Left kidney (tissue), 2 donors: ENCODE results near the gene GMNN. TPM values are rescaled to one million over a fixed set of nuclear protein-coding genes. Genes with fewer than 3 reads are reported as not detected.
A peak's percentile ranks its signal among the peaks of the same experiment; 100 is the strongest.
"Not testable (repeated sequence)": the region's sequence is repeated elsewhere in the genome, so short reads cannot be mapped to it uniquely, and the experiment has no call there.

Experiments
- DNase-seq: peaks from one replicate; pipeline ENCODE4 v3.0.0-alpha.2; 2013
- polyA plus RNA-seq: library from polyadenylated mRNA; unstranded; fragments of 120-200 nt; gene quantifications from one replicate; pipeline ENCODE4 v1.2.1, GENCODE V29; 2013; ENCODE audit not compliant: insufficient read length

Gene GMNN
- polyA plus RNA-seq, 1 donor = 68.1 TPM

- no peak for DNase-seq
Measured at GRCh38 chr6:24760210-24760609, 14.5 kb upstream of the GMNN start.

DNA sequence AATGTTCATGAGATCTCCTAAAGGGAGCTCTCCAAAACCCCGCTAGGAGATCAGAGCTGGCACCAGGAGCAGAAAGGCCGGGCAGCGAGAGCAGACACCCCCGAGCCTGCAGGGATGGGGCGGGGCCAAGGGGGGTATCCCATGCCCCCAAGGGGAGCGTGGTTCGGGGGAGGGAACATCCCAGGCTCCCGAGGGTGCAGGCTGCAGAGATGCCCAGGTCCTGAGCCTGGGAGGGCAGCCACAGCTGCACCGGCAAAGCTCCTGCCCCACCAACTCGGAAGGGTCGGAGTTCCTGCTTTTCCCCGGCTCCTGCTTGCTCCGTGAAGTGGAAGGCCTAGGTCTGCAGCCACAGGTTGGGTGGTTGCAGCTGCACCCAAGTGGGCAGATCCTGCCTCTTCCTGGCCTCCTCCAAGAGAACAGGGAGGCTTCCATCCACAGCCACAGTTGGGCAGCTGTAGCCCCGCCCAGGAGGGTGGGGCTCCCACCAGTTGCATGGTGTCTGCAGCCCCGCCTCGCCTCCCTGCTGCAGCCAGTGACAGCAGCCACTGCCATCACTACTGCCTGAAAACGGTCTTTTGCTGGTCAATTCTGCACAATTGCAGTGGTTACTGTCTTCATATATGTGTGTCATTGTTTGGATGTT lies 13.4 kb upstream of the GMNN start:
- DNase-seq = no peak

GRCh38 chr6:24761851-24762250 lies 12.9 kb upstream of the GMNN start:
- DNase-seq = no peak

GRCh38 chr6:24763578-24763977 lies 11.2 kb upstream of the GMNN start:
- DNase-seq = no peak

DNA sequence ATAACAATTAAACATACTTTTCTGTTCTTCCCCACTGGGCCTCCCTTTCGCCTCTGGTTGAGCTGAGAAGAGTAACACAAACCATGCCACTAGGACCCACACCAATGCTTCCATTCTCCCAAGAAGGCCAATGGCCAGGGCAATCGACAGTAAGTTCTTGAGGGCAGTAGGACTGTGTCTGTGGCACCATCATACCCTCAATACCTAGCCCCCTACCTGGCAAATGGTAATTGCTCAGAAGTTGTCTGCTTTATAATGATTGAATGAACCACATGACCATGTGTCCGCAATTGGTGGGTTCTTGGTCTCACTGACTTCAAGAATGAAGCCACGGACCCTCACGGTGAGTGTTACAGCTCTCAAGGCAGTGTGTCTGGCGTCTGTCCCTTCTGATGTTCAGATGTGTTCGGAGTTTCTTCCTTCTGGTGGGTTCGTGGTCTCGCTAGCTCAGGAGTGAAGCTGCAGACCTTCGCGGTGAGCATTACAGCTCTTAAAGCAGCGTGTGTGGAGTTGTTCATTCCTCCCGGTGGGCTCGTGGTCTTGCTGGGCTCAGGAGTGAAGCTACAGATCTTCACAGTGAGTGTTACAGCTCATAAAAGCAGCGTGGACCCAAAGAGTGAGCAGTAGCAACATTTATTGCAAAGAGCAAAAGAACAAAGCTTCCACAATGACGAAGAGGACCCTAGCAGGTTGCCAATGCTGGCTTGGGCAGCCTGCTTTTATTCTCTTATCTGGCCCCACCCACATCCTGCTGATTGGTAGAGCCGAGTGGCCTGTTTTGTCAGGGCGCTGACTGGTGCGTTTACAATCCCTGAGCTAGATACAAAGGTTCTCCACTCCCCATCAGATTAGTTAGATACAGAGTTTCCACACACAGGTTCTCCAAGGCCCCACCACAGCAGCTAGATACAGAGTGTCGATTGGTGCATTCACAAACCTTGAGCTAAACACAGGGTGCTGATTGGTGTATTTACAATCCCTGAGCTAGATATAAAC lies 9.6 kb upstream of the GMNN start:
- DNase-seq = not testable (repeated sequence)

DNA sequence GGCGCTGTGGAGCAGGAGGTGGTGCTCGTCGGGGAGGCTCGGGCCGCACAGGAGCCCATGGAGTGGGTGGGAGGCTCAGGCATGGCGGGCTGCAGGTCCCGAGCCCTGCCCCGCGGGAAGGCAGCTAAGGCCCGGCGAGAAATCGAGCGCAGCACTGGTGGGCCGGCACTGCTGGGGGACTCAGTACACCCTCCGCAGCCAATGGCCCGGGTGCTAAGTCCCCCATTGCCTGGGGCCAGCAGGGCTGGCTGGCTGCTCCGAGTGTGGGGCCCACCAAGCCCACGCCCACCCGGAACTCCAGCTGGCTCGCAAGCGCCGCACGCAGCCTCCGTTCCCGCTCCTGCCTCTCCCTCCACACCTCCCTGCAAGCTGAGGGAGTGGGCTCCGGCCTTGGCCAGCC lies 8.8 kb upstream of the GMNN start:
- DNase-seq = not testable (repeated sequence)

- DNase-seq = no peak
Measured at GRCh38 chr6:24766680-24767462, 7.9 kb upstream of the GMNN start.

GRCh38 chr6:24768361-24768760 lies 6.4 kb upstream of the GMNN start:
- no peak for DNase-seq

GRCh38 chr6:24775520-24776058 lies 852 bp downstream of the GMNN start:
- DNase-seq = peak; percentile 27

DNA sequence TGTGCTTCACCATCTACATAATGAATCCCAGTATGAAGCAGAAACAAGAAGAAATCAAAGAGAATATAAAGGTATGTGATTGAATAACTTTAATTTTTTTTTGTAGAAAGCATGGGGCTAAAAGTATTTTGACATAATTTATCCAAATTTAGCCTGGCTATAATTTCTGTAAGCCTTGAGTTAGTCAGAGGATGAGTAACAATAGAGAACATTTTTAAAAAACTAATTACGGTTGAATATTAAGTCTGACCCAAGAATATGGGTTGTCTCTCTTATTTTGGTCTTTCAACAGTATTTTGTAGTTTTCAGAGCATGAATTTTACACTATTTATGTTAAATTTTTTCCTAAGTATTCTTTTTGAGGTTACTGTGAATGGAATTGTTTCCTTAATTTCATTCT lies 2.5 kb downstream of the GMNN start:
- DNase-seq = no peak

DNA sequence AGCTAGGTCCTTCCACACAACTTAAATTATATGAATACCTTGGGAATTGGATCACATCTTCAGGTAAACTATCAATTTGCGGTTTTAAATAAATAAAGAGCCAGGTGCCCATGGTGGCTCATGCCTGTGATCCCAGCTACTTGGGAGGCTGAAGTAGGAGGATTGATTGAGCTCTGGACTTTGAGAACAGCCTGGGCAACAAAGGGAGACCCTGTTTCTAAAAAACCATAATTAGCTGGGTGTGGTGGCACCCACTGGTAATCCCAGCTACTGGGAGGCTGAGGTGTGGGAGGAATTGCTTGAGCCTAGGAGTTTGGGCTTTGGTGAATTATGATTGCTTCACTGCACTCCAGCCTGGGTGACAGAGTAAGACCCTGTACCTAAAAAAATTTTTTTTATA lies 3.4 kb downstream of the GMNN start:
- DNase-seq = no peak

- no peak for DNase-seq
Measured at GRCh38 chr6:24778878-24779277, 4.1 kb downstream of the GMNN start.

DNA sequence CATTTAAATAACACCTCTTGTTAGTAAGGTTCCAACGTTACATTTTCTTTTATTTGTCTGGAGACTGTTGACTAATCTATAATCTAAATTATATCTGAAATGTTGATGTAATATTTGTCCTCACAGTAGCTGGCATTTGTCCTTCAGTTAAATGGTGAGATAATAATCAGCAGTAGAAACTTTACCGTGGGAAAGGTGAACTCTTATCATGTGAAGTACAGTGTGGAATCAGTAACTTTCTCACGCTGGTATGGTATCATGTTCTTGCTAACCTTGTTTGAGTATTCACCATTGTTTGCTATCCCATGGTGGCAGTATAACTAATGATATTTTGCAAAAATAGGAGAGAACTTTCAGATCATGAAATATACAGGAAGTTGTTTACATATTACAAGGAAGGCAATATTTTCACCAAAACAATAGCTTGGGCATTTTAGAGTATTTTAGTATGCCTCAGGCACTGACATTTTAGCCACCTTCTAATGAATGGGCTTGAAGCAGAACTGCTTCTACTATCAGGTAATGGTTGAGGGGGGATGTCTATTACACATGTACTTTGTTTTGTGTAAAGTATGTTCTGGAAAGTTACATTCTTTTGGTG lies 4.8 kb downstream of the GMNN start:
- DNase-seq = no peak

GRCh38 chr6:24780206-24780605 lies 5.5 kb downstream of the GMNN start:
- no peak for DNase-seq

DNA sequence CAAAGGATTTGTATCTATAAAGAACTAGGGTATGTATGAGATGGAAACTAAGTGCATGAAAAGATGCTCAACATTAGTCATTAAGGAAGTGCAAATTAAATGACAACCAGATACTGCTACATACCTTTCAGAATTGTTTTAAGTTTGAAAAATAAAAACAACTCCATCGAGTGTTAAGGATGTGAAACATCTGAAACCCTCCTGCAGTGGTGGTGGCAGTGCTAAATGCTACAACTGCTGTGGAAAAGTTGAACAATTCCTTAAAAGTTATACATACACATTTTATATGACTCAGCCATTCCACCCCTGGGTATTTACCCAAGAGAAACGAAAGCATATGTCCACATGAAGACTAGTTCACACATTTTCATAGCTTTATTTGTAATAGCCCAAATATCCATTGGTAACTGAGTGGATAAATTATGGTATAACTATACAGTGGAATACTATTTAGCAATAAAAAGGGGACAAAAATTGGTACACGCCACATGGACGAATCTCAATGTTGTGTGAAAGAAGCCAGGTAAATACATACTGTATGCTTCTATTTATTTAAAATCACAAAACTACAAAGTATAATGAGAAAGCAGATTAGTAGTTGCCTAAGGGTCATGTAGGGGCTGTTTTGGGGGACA lies 13.4 kb downstream of the GMNN start:
- DNase-seq = no peak

- no peak for DNase-seq
Measured at GRCh38 chr6:24795106-24795505, 20.4 kb downstream of the GMNN start.

DNA sequence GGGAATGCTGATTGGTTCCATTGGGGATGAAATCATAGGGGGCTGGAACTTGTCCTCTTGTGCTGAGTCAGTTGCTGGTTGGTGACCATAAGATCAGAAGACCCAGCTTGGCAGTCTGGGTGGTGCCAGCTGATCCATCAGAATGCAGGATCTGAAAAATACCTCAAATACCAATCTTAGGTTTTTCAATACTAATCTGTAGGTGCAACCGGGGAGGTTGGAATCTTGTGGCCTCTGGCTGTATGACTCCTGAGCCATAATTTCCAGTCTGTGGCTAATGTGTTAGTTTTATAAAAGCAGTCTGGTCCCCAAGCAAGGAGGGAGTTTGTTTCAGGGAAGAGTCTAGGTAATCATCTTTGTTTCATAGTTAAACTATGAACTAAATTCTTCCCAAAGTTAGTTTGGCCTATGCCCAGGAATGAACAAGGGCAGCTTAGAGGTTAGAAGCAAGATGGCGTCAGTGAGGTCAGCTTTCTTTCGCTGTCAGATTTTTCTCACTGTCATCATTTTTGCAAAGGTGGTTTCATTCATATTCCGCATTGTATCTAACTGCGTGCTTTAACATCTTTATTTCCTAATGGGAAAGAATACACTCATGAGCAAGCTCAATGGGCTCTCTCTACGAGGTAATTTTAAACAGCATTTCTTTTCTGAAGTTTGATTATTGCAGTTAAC lies 22.0 kb downstream of the GMNN start:
- no peak for DNase-seq

DNA sequence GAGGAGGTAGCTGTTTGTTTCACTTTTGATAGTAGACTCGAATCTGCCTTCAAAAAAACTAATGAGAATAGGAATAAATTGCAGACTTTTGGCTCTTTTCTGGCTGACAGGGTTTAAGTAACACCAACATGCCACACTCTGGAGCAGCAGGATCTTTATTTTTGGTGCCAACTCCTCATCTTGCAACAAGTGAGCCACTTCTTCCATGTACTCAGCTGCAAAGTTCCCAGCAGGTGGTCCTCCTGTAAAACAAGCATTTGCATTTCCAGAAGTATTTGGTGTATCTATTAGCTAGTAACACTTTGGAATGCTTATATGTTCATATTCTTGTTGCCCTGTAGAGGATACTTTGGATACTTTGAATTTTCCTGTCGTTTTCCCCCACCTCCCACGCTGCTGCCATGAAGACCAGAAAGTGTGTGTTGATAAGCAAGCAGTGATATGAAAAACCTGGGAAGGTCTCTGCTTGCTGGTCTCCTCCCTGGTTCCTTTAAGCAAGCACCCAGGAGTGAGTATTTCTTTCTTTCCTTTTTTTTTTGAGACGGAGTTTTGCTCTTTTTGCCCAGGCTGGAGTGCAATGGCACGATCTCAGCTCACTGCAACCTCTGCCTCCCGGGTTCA lies 23.0 kb downstream of the GMNN start:
- DNase-seq = no peak

DNA sequence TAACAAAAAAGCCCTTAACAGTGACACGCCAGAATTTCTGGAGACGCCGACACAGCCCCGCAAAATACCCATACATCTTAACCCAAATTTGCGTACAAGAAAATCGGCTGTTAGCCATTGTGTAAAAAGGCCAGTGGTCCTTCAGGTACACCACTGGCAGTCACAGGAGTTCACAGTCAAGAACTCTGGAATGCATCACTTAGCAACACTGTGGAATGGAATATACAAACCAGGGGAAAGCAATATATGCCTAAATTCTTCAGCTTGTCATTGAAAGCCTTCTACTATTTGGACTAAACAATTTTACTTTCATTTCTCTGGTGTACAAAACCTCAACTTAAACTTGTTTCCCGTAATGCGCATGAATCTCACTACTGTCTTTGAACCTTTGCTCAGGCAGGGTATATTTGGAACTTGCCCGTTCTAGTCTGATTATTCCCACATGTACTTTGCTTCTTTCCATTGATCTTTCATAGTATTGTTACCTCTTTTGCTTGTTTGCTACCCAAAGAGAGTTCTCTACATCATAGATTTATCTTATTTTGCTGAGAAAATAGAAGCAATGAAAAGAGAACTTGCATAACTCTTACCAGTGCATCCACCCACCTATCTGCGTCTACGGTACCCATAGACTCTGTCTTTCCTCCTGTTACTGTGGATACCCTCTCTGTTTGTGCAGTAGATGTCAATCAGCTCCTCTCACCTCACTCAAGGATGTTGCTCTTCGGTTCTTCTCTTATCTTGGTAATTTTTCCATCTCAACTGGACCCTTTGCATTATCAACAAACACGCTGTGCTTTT lies 24.2 kb downstream of the GMNN start, which contains the start of gene ARMH2:
Gene ARMH2 (minus strand): TSS at position 178 of the 801 bp plus-strand sequence. CDS start 60 bp downstream, at position 118.
- DNase-seq = no peak
